A549 (cell line): ENCODE data around the gene BSX. TPM values are rescaled to one million over a fixed set of nuclear protein-coding genes. Genes with fewer than 3 reads are reported as not detected.

Experiments used
- ATAC-seq, 2 experiments: fragments of 200-7000 bp in 1 of 2; fragments of >200 bp in 1 of 2; cut with Nextera tagmentation in 1 of 2; cut with Tn5 transposase in 1 of 2; 3 replicates each; pipeline versions ENCODE4 v1.8.0 to v1.9.1; 2018 to 2020; ENCODE audit warnings: mild to moderate bottlenecking in 1 of 2, moderate library complexity in 1 of 2
- CTCF ChIA-PET: fragments of 300-600 bp; sonication (Branson Sonifier 250); formaldehyde crosslinking; extraction: SDS; loops from one replicate; lab custom pipeline; 2021; ENCODE audit warnings: antibody characterized with exemption, inconsistent platforms; lab: Yijun Ruan, JAX
- POLR2A ChIA-PET: fragments of 350-600 bp; formaldehyde crosslinking; extraction: SDS; loops from one replicate; lab custom pipeline; 2021; ENCODE audit warnings: antibody characterized with exemption, inconsistent platforms; lab: Yijun Ruan, JAX
- DNase-seq, 2 experiments: peaks; one replicate each; pipeline versions ENCODE4 v3.0.0 to v3.0.0-alpha.2; 2011 to 2016; ENCODE audit warnings: low read depth in 1 of 2, low spot score in 1 of 2
- FAIRE-seq: peaks from 2 replicates; lab custom pipeline; 2011; peaks lifted over from hg19 to GRCh38; lab: Jason Lieb, UNC
- H3K27ac ChIP-seq, 2 experiments: fragments of >200 bp; sonication (Bioruptor Twin); formaldehyde crosslinking; 3 replicates each; pipeline ENCODE4 v1.5.1; 2016 to 2017
- H3K4me1 ChIP-seq: fragments of >200 bp; sonication (Bioruptor Twin); formaldehyde crosslinking; 3 replicates; pipeline ENCODE4 v1.6.1; 2016
- H3K4me2 ChIP-seq: fragments of >200 bp; sonication (Bioruptor Twin); formaldehyde crosslinking; 3 replicates; pipeline ENCODE4 v1.6.1; 2016
- H3K4me3 ChIP-seq: fragments of >200 bp; sonication (Bioruptor Twin); formaldehyde crosslinking; 3 replicates; pipeline ENCODE4 v1.5.1; 2016
- H3K9me3 ChIP-seq: fragments of >200 bp; sonication (Bioruptor Twin); formaldehyde crosslinking; 3 replicates; pipeline ENCODE4 v1.6.1; 2016
- BHLHE40 ChIP-seq: IDR thresholded peaks from 2 replicates; pipeline ENCODE4 v1.6.1; 2012; ENCODE audit warnings: low read depth, low read length, inconsistent platforms
- CBX8 ChIP-seq: fragments of 200-600 bp; sonication (generic); IDR thresholded peaks from 2 replicates; pipeline ENCODE4 v1.6.1; 2016
- CEBPB ChIP-seq, 2 experiments: fragments of >200 bp in 1 of 2; sonication (Bioruptor Twin) in 1 of 2; formaldehyde crosslinking in 1 of 2; IDR thresholded peaks; 2 replicates each; pipeline ENCODE4 v1.6.1; 2012 to 2016
- CHD2 ChIP-seq: fragments of 150-350 bp; IDR thresholded peaks from 2 replicates; pipeline ENCODE4 v1.6.1; 2014; ENCODE audit warnings: low read length; ENCODE audit not compliant: partially characterized antibody
- EHF ChIP-seq: fragments of 250-450 bp; sonication (Bioruptor Pico); IDR thresholded peaks from 2 replicates; pipeline ENCODE4 v1.5.0; 2020; ENCODE audit warnings: mild to moderate bottlenecking
- EHMT2 ChIP-seq: fragments of 200-600 bp; sonication (generic); IDR thresholded peaks from 2 replicates; pipeline ENCODE4 v1.6.1; 2016; ENCODE audit warnings: antibody characterized with exemption, low read depth, mild to moderate bottlenecking, moderate library complexity
- FOXS1 ChIP-seq: fragments of 250-450 bp; sonication (Bioruptor Pico); IDR thresholded peaks from 2 replicates; pipeline ENCODE4 v1.5.0; 2020; ENCODE audit warnings: mild to moderate bottlenecking, moderate library complexity
- HDAC2 ChIP-seq: fragments of 200-600 bp; sonication (generic); IDR thresholded peaks from 2 replicates; pipeline ENCODE4 v1.6.1; 2016
- HEYL ChIP-seq: fragments of 250-450 bp; sonication (Bioruptor Pico); IDR thresholded peaks from 2 replicates; pipeline ENCODE4 v1.8.0; 2021; ENCODE audit warnings: mild to moderate bottlenecking, moderate library complexity
- HOXA7 ChIP-seq: fragments of 250-450 bp; sonication (Bioruptor Pico); IDR thresholded peaks from 2 replicates; pipeline ENCODE4 v1.5.0; 2020; ENCODE audit warnings: mild to moderate bottlenecking, moderate library complexity
- HOXB5 ChIP-seq: fragments of 250-450 bp; sonication (Bioruptor Pico); IDR thresholded peaks from 2 replicates; pipeline ENCODE4 v1.5.0; 2020; ENCODE audit warnings: mild to moderate bottlenecking, moderate library complexity
- JUNB ChIP-seq: fragments of >200 bp; sonication (Bioruptor Twin); formaldehyde crosslinking; IDR thresholded peaks from 2 replicates; pipeline ENCODE4 v1.6.1; 2016
- KDM5A ChIP-seq: fragments of 200-600 bp; sonication (generic); IDR thresholded peaks from 2 replicates; pipeline ENCODE4 v1.6.1; 2016; ENCODE audit warnings: antibody characterized with exemption, mild to moderate bottlenecking
- MAFK ChIP-seq: fragments of 450-650 bp; IDR thresholded peaks from 2 replicates; pipeline ENCODE4 v1.6.1; 2014; ENCODE audit not compliant: partially characterized antibody
- NFE2L2 ChIP-seq: fragments of 150-350 bp; conservative IDR thresholded peaks from 2 replicates; pipeline ENCODE4 v1.6.1; 2014; ENCODE audit warnings: low read length
- NR3C1 ChIP-seq: fragments of >200 bp; sonication (Bioruptor Twin); formaldehyde crosslinking; IDR thresholded peaks from 3 replicates; pipeline ENCODE4 v1.6.1; 2017
- PHF8 ChIP-seq: fragments of 200-600 bp; sonication (generic); IDR thresholded peaks from 2 replicates; pipeline ENCODE4 v1.6.1; 2016; ENCODE audit warnings: low read depth, mild to moderate bottlenecking, antibody characterized with exemption, moderate library complexity, borderline replicate concordance
- POLR2A ChIP-seq: IDR thresholded peaks from 2 replicates; pipeline ENCODE4 v1.6.1; 2012; ENCODE audit warnings: mild to moderate bottlenecking, low read length
- POLR2AphosphoS2 ChIP-seq: conservative IDR thresholded peaks from 2 replicates; pipeline ENCODE4 v1.6.1; 2012; ENCODE audit warnings: low read length, improper control_type of control experiment, inconsistent platforms
- RNF2 ChIP-seq: fragments of 200-600 bp; sonication (generic); IDR thresholded peaks from 2 replicates; pipeline ENCODE4 v1.6.1; 2016; ENCODE audit warnings: low read depth, mild to moderate bottlenecking, antibody characterized with exemption, moderate library complexity, borderline replicate concordance
- SREBF2 ChIP-seq: fragments of 450-650 bp; IDR thresholded peaks from 2 replicates; pipeline ENCODE4 v1.6.1; 2014; ENCODE audit warnings: mild to moderate bottlenecking, moderate library complexity
- TFCP2L1 ChIP-seq: fragments of 250-450 bp; sonication (Bioruptor Pico); IDR thresholded peaks from 2 replicates; pipeline ENCODE4 v1.5.0; 2021; ENCODE audit warnings: mild to moderate bottlenecking
- TP53 ChIP-seq: fragments of 250-450 bp; sonication (Bioruptor Pico); IDR thresholded peaks from 2 replicates; pipeline ENCODE4 v1.5.0; 2021; ENCODE audit warnings: mild to moderate bottlenecking, moderate library complexity
- ZC3H11A ChIP-seq: fragments of 450-650 bp; IDR thresholded peaks from 2 replicates; pipeline ENCODE4 v1.6.1; 2014; ENCODE audit warnings: antibody characterized with exemption, mild to moderate bottlenecking
- ZNF302 ChIP-seq: fragments of 250-450 bp; sonication (Bioruptor Pico); IDR thresholded peaks from 2 replicates; pipeline ENCODE4 v1.9.0; 2021; ENCODE audit warnings: inconsistent platforms, mild to moderate bottlenecking, moderate library complexity
- WGBS: methylation state at CpG from one replicate; pipeline ENCODE4 v1.1.6; 2017; ENCODE audit errors: missing lambda C conversion rate; 5-methylcytosine and 5-hydroxymethylcytosine counted together
- polyA plus RNA-seq, 4 experiments: library from polyadenylated mRNA; depleted of rRNA in 3 of 4; stranded (reverse); fragments of >200 nt; fragmentation: RNase III in 1 of 4; extraction: RNeasy Plus Mini Kit Qiagen cat#74134 plus additional on column Dnase treatment in 1 of 4; gene quantifications; 2 replicates in 3 of 4; 3 replicates in 1 of 4; pipeline ENCODE4 v1.2.3, GENCODE V29; 2011 to 2017
- TF ChIP-seq, protein P1 (sequence below): fragments of 250-450 bp; sonication (Bioruptor Pico); IDR thresholded peaks from 2 replicates; pipeline ENCODE4 v1.5.0; 2020; ENCODE audit warnings: low read depth, mild to moderate bottlenecking, moderate library complexity
- TF ChIP-seq, protein P2 (sequence below): fragments of 200-600 bp; sonication (generic); IDR thresholded peaks from 2 replicates; pipeline ENCODE4 v1.6.1; 2016; ENCODE audit warnings: antibody characterized with exemption, mild to moderate bottlenecking, moderate library complexity

The BSX gene
- polyA plus RNA-seq, 2 of the 4 experiments (the other 2 are of a cell fraction) = not detected

GRCh38 chr11:122979815-122980595 lies 1.6 kb downstream of the BSX start:
- Histone ChIP-seq H3K27ac (no peak overlapping the region), H3K4me2 (no peak overlapping the region), H3K4me3 (no peak overlapping the region), H3K4me1 (no peaks in the 10 kb centered on the region), H3K9me3 (no peaks in the 10 kb centered on the region)
- ChIA-PET POLR2A (no interaction called here), CTCF (no interaction called here)
- DNase-seq (no peak), FAIRE-seq (no peak), ATAC-seq (no peak)
- no peak for TF ChIP-seq HDAC2
- TF ChIP-seq PHF8 = no peak
- TF ChIP-seq BHLHE40 = no peak
- no peak for TF ChIP-seq NR3C1
- no peak for TF ChIP-seq HOXB5 (CRISPR knock-in tag)
- TF ChIP-seq CEBPB (IDR thresholded peaks at IDR 0.05) = no peak
- TF ChIP-seq POLR2A = no peak
- no peak for TF ChIP-seq NFE2L2
- TF ChIP-seq FOXS1 = no peak
- no peak for TF ChIP-seq EHF
- TF ChIP-seq ZC3H11A = no peak
- TF ChIP-seq, protein P1, sequence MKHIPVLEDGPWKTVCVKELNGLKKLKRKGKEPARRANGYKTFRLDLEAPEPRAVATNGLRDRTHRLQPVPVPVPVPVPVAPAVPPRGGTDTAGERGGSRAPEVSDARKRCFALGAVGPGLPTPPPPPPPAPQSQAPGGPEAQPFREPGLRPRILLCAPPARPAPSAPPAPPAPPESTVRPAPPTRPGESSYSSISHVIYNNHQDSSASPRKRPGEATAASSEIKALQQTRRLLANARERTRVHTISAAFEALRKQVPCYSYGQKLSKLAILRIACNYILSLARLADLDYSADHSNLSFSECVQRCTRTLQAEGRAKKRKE = no peak
- no peak for TF ChIP-seq HOXA7 (CRISPR knock-in tag)
- 23% methylated on average over 27 of the region's 27 CpGs for WGBS

GRCh38 chr11:122979103-122979814 lies 2.4 kb downstream of the BSX start:
- no peak overlapping the region for H3K4me3 ChIP-seq
- ChIA-PET POLR2A (no interaction called here), CTCF (interaction anchor here (0.6 to 1.2 kb wide), 2 partner anchors 42 to 60 kb away, joined by 3 read pairs; no protein-coding TSS in a partner anchor)
- no peak for DNase-seq
- H3K27ac ChIP-seq = no peak overlapping the region
- ATAC-seq = no peak
- TF ChIP-seq HEYL (CRISPR knock-in tag) (no peak), ZNF302 (CRISPR knock-in tag) (no peak), HOXB5 (CRISPR knock-in tag) (no peak), KDM5A (no peak), POLR2A (no peak), CHD2 (no peak), BHLHE40 (no peak), RNF2 (no peak), SREBF2 (no peak), CBX8 (no peak), TP53 (CRISPR knock-in tag) (no peak), HOXA7 (CRISPR knock-in tag) (no peak), JUNB (no peak), TFCP2L1 (CRISPR knock-in tag) (no peak), POLR2AphosphoS2 (no peak), MAFK (no peak), EHMT2 (no peak), EHF (no peak)
- TF ChIP-seq, protein P2, sequence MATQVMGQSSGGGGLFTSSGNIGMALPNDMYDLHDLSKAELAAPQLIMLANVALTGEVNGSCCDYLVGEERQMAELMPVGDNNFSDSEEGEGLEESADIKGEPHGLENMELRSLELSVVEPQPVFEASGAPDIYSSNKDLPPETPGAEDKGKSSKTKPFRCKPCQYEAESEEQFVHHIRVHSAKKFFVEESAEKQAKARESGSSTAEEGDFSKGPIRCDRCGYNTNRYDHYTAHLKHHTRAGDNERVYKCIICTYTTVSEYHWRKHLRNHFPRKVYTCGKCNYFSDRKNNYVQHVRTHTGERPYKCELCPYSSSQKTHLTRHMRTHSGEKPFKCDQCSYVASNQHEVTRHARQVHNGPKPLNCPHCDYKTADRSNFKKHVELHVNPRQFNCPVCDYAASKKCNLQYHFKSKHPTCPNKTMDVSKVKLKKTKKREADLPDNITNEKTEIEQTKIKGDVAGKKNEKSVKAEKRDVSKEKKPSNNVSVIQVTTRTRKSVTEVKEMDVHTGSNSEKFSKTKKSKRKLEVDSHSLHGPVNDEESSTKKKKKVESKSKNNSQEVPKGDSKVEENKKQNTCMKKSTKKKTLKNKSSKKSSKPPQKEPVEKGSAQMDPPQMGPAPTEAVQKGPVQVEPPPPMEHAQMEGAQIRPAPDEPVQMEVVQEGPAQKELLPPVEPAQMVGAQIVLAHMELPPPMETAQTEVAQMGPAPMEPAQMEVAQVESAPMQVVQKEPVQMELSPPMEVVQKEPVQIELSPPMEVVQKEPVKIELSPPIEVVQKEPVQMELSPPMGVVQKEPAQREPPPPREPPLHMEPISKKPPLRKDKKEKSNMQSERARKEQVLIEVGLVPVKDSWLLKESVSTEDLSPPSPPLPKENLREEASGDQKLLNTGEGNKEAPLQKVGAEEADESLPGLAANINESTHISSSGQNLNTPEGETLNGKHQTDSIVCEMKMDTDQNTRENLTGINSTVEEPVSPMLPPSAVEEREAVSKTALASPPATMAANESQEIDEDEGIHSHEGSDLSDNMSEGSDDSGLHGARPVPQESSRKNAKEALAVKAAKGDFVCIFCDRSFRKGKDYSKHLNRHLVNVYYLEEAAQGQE = no peak
- H3K4me2 ChIP-seq = no peak overlapping the region
- FAIRE-seq = no peak
- no peaks in the 10 kb centered on the region for H3K9me3 ChIP-seq
- H3K4me1 ChIP-seq = no peaks in the 10 kb centered on the region
- 14% methylated on average over 36 of the region's 44 CpGs for WGBS
